Chondrocyte (in vitro differentiated cells): ENCODE data around the gene S100A6. TPM values are rescaled to one million over a fixed set of nuclear protein-coding genes. Genes with fewer than 3 reads are reported as not detected.

Experiments
- DNase-seq: peaks from one replicate; pipeline ENCODE4 v3.0.0; 2021; ENCODE audit warnings: mixed read lengths, low spot score
- H3K27ac Mint-ChIP-seq: one replicate; pipeline ENCODE4 v1.8.0; 2021; ENCODE audit warnings: mild to moderate bottlenecking, moderate library complexity, mixed read lengths; ENCODE audit not compliant: unreplicated experiment
- H3K27me3 Mint-ChIP-seq: 2 replicates; pipeline ENCODE4 v1.8.0; 2021; ENCODE audit warnings: low read depth, mixed read lengths
- H3K36me3 Mint-ChIP-seq: 2 replicates; pipeline ENCODE4 v1.8.0; 2021; ENCODE audit warnings: low read depth, mixed read lengths
- H3K4me1 Mint-ChIP-seq: 2 replicates; pipeline ENCODE4 v1.8.0; 2021; ENCODE audit warnings: low read depth, mild to moderate bottlenecking, mixed read lengths
- H3K4me3 Mint-ChIP-seq: one replicate; pipeline ENCODE4 v1.8.0; 2021; ENCODE audit warnings: mild to moderate bottlenecking, moderate library complexity, mixed read lengths; ENCODE audit not compliant: unreplicated experiment
- H3K9me3 Mint-ChIP-seq: 2 replicates; pipeline ENCODE4 v1.8.0; 2021; ENCODE audit warnings: low read depth, mixed read lengths
- CTCF ChIP-seq: fragments of 200-600 bp; sonication (generic); IDR thresholded peaks from 2 replicates; pipeline ENCODE4 v1.5.0; 2021; ENCODE audit warnings: antibody characterized with exemption, mild to moderate bottlenecking, moderate library complexity
- total RNA-seq: library from RNA; stranded (reverse); gene quantifications from 3 replicates; pipeline ENCODE4 v1.2.1, GENCODE V29; 2021

Gene S100A6
- total RNA-seq, 1 donor from 2014 or later, result 12.1 TPM

- no peak overlapping the region for H3K27ac Mint-ChIP-seq
Observed at GRCh38 chr1:153495536-153495935, 40.3 kb downstream of the S100A6 start.

GRCh38 chr1:153494976-153495535 is 40.7 kb downstream of the S100A6 start:
- Mint-ChIP-seq H3K4me1 (peaks cover 6% of the 10 kb centered on the region), H3K27me3 (peaks cover 48% of the 10 kb centered on the region), H3K9me3 (no peaks in the 10 kb centered on the region), H3K4me3 (no peak overlapping the region), H3K27ac (no peak overlapping the region), H3K36me3 (no peaks in the 10 kb centered on the region)
- peak; percentile 97 for TF ChIP-seq CTCF
- DNase-seq, result no peak

More at GRCh38 chr1:153495536-153495935, 40.3 kb downstream of the S100A6 start:
- H3K36me3 Mint-ChIP-seq, result no peaks in the 10 kb centered on the region
- TF ChIP-seq CTCF, result no peak
- no peaks in the 10 kb centered on the region for H3K9me3 Mint-ChIP-seq
- H3K27me3 Mint-ChIP-seq, result peaks cover 47% of the 10 kb centered on the region
- H3K4me1 Mint-ChIP-seq, result peaks cover 3% of the 10 kb centered on the region
- DNase-seq, result no peak
- H3K4me3 Mint-ChIP-seq, result no peak overlapping the region

GRCh38 chr1:153493343-153493960 is 42.3 kb downstream of the S100A6 start:
- Mint-ChIP-seq H3K9me3 (no peaks in the 10 kb centered on the region), H3K36me3 (no peaks in the 10 kb centered on the region), H3K27me3 (peaks cover 34% of the 10 kb centered on the region), H3K27ac (no peak overlapping the region), H3K4me3 (no peak overlapping the region), H3K4me1 (peaks cover 6% of the 10 kb centered on the region)
- no peak for TF ChIP-seq CTCF
- DNase-seq, result no peak

- no peak for TF ChIP-seq CTCF
- H3K27ac Mint-ChIP-seq, result no peak overlapping the region
- no peaks in the 10 kb centered on the region for H3K9me3 Mint-ChIP-seq
- no peak for DNase-seq
- peaks cover 6% of the 10 kb centered on the region for H3K4me1 Mint-ChIP-seq
- peaks cover 39% of the 10 kb centered on the region for H3K27me3 Mint-ChIP-seq
- H3K4me3 Mint-ChIP-seq, result no peak overlapping the region
- H3K36me3 Mint-ChIP-seq, result no peaks in the 10 kb centered on the region
Observed at GRCh38 chr1:153490272-153491051, 45.3 kb downstream of the S100A6 start.

- no peak for TF ChIP-seq CTCF
- H3K4me1 Mint-ChIP-seq, result peaks cover 6% of the 10 kb centered on the region
- H3K36me3 Mint-ChIP-seq, result no peaks in the 10 kb centered on the region
- H3K4me3 Mint-ChIP-seq, result no peak overlapping the region
- no peak overlapping the region for H3K27ac Mint-ChIP-seq
- peaks cover 50% of the 10 kb centered on the region for H3K27me3 Mint-ChIP-seq
- no peaks in the 10 kb centered on the region for H3K9me3 Mint-ChIP-seq
- DNase-seq, result no peak
Observed at GRCh38 chr1:153488731-153489130, 47.1 kb downstream of the S100A6 start.
